HepG2 (cell line): Measurements from ENCODE around the gene MRPL43. TPM values are rescaled to one million over a fixed set of nuclear protein-coding genes. Genes with fewer than 3 reads are reported as not detected.
A peak's percentile ranks its signal among the peaks of the same experiment; 100 is the strongest.

ENCODE experiments used
- BCL6 ChIP-seq: IDR thresholded peaks from 2 replicates; pipeline ENCODE4 v1.6.1; 2016; ENCODE audit warnings: missing genetic modification reagents, missing compliant biosample characterization
- CEBPZ ChIP-seq: IDR thresholded peaks from 2 replicates; pipeline ENCODE4 v1.6.1; 2012; ENCODE audit warnings: low read length, improper control_type of control experiment
- DRAP1 ChIP-seq: IDR thresholded peaks from 2 replicates; pipeline ENCODE4 v1.6.1; 2016; ENCODE audit warnings: missing genetic modification reagents, missing compliant biosample characterization
- ELF4 ChIP-seq: sonication (generic); formaldehyde crosslinking; IDR thresholded peaks from 2 replicates; pipeline ENCODE4 v1.5.0; 2020; ENCODE audit warnings: missing genetic modification reagents, mild to moderate bottlenecking, moderate library complexity, borderline replicate concordance
- ETV5 ChIP-seq: IDR thresholded peaks from 2 replicates; pipeline ENCODE4 v1.6.1; 2018; ENCODE audit warnings: missing biosample characterization, missing genetic modification reagents, inconsistent platforms, borderline replicate concordance
- FOXM1 ChIP-seq: sonication (generic); formaldehyde crosslinking; IDR thresholded peaks from 2 replicates; pipeline ENCODE4 v1.5.0; 2020; ENCODE audit warnings: missing genetic modification reagents
- GPN1 ChIP-seq: sonication (generic); formaldehyde crosslinking; IDR thresholded peaks from 2 replicates; pipeline ENCODE4 v1.5.1; 2020; ENCODE audit warnings: missing genetic modification reagents, borderline replicate concordance
- KDM5A ChIP-seq: fragments of 200-600 bp; sonication (generic); IDR thresholded peaks from 2 replicates; pipeline ENCODE4 v1.7.0; 2018; ENCODE audit warnings: antibody characterized with exemption, mild to moderate bottlenecking, low read length, borderline replicate concordance
- NFATC3 ChIP-seq: sonication (generic); formaldehyde crosslinking; IDR thresholded peaks from 2 replicates; pipeline ENCODE4 v1.5.1; 2020; ENCODE audit warnings: mild to moderate bottlenecking, missing genetic modification reagents
- NFIB ChIP-seq: sonication (generic); formaldehyde crosslinking; IDR thresholded peaks from 2 replicates; pipeline ENCODE4 v1.9.0; 2021; ENCODE audit warnings: missing genetic modification reagents, mild to moderate bottlenecking, borderline replicate concordance
- SOX13 ChIP-seq, 3 experiments: fragments of 450-650 bp in 1 of 3; sonication (generic) in 1 of 3; formaldehyde crosslinking in 1 of 3; IDR thresholded peaks in 2 of 3; conservative IDR thresholded peaks in 1 of 3; 2 replicates each; pipeline versions ENCODE4 v1.5.0 to v1.6.1; 2016 to 2020; ENCODE audit warnings: antibody characterized with exemption in 1 of 3, mild to moderate bottlenecking in 1 of 3, missing compliant biosample characterization in 1 of 3, missing genetic modification reagents in 1 of 3, moderate library complexity in 1 of 3
- ZBTB7A ChIP-seq: sonication (generic); formaldehyde crosslinking; IDR thresholded peaks from 2 replicates; pipeline ENCODE4 v1.8.0; 2022; ENCODE audit warnings: mild to moderate bottlenecking, missing genetic modification reagents
- ZMYM3 ChIP-seq: sonication (generic); formaldehyde crosslinking; IDR thresholded peaks from 2 replicates; pipeline ENCODE4 v1.5.1; 2020; ENCODE audit warnings: mild to moderate bottlenecking, missing genetic modification reagents
- ZNF33B ChIP-seq: sonication (generic); formaldehyde crosslinking; IDR thresholded peaks from 2 replicates; pipeline ENCODE4 v1.5.1; 2020; ENCODE audit warnings: mild to moderate bottlenecking, missing genetic modification reagents
- ZNF784 ChIP-seq: sonication (generic); formaldehyde crosslinking; IDR thresholded peaks from 2 replicates; pipeline ENCODE4 v1.5.1; 2020; ENCODE audit warnings: missing genetic modification reagents, mild to moderate bottlenecking, borderline replicate concordance
- ZNF816 ChIP-seq: sonication (generic); formaldehyde crosslinking; IDR thresholded peaks from 2 replicates; pipeline ENCODE4 v1.8.0; 2022; ENCODE audit warnings: missing genetic modification reagents, mild to moderate bottlenecking, borderline replicate concordance
- polyA plus RNA-seq, 8 experiments: library from polyadenylated mRNA; depleted of rRNA in 3 of 8; stranded (reverse) in 7 of 8; unstranded in 1 of 8; fragments of >200 nt; fragmentation: Illumina TruSeq in 4 of 8; extraction: Trizol in 4 of 8; gene quantifications; 2 replicates each; pipeline versions ENCODE4 v1.2.1 to v1.2.3, GENCODE V29; 2011 to 2016; ENCODE audit warnings: low read depth in 4 of 8, missing spikeins in 1 of 8, mixed read lengths in 1 of 8; ENCODE audit not compliant: insufficient read depth in 1 of 8
- total RNA-seq, 5 experiments: library from RNA; depleted of rRNA; stranded (reverse); fragments of >200 nt; fragmentation: Illumina TruSeq; extraction: Trizol; gene quantifications; 2 replicates each; pipeline ENCODE4 v1.2.3, GENCODE V29; 2016; ENCODE audit warnings: low read depth in 1 of 5
- TF ChIP-seq, protein P1 (sequence below): sonication (generic); formaldehyde crosslinking; IDR thresholded peaks from 2 replicates; pipeline ENCODE4 v1.9.0; 2021; ENCODE audit warnings: mild to moderate bottlenecking, missing genetic modification reagents

Gene MRPL43
- total and polyA plus RNA-seq, 2 of the 13 experiments (the other 11 are each of a cell fraction or from before 2014, with no cell fraction given): 71.0 to 73.7 TPM

GRCh38 chr10:101018600-101019439, 31.5 kb upstream of the MRPL43 start (continued):
- no peak for TF ChIP-seq CEBPZ
- no peak for TF ChIP-seq ZBTB7A (CRISPR knock-in tag)
- no peak for TF ChIP-seq SOX13 (IDR thresholded peaks at IDR 0.05)
- TF ChIP-seq SOX13 (CRISPR knock-in tag; conservative IDR thresholded peaks at IDR 0.05 in 1 of 2, IDR thresholded peaks at IDR 0.05 in 1 of 2): no peak; a peak in 1 of 4 replicates
- TF ChIP-seq ELF4 (CRISPR knock-in tag): no peak
- TF ChIP-seq GPN1 (CRISPR knock-in tag): no peak
- TF ChIP-seq NFIB (CRISPR knock-in tag): no peak
- TF ChIP-seq, protein P1, sequence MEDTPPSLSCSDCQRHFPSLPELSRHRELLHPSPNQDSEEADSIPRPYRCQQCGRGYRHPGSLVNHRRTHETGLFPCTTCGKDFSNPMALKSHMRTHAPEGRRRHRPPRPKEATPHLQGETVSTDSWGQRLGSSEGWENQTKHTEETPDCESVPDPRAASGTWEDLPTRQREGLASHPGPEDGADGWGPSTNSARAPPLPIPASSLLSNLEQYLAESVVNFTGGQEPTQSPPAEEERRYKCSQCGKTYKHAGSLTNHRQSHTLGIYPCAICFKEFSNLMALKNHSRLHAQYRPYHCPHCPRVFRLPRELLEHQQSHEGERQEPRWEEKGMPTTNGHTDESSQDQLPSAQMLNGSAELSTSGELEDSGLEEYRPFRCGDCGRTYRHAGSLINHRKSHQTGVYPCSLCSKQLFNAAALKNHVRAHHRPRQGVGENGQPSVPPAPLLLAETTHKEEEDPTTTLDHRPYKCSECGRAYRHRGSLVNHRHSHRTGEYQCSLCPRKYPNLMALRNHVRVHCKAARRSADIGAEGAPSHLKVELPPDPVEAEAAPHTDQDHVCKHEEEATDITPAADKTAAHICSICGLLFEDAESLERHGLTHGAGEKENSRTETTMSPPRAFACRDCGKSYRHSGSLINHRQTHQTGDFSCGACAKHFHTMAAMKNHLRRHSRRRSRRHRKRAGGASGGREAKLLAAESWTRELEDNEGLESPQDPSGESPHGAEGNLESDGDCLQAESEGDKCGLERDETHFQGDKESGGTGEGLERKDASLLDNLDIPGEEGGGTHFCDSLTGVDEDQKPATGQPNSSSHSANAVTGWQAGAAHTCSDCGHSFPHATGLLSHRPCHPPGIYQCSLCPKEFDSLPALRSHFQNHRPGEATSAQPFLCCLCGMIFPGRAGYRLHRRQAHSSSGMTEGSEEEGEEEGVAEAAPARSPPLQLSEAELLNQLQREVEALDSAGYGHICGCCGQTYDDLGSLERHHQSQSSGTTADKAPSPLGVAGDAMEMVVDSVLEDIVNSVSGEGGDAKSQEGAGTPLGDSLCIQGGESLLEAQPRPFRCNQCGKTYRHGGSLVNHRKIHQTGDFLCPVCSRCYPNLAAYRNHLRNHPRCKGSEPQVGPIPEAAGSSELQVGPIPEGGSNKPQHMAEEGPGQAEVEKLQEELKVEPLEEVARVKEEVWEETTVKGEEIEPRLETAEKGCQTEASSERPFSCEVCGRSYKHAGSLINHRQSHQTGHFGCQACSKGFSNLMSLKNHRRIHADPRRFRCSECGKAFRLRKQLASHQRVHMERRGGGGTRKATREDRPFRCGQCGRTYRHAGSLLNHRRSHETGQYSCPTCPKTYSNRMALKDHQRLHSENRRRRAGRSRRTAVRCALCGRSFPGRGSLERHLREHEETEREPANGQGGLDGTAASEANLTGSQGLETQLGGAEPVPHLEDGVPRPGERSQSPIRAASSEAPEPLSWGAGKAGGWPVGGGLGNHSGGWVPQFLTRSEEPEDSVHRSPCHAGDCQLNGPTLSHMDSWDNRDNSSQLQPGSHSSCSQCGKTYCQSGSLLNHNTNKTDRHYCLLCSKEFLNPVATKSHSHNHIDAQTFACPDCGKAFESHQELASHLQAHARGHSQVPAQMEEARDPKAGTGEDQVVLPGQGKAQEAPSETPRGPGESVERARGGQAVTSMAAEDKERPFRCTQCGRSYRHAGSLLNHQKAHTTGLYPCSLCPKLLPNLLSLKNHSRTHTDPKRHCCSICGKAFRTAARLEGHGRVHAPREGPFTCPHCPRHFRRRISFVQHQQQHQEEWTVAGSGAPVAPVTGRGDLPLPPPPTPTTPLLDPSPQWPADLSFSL: peak; percentile 39; the same call in 1 of the 2 replicates
- no peak for TF ChIP-seq ZNF816 (CRISPR knock-in tag)
- no peak for TF ChIP-seq NFATC3 (CRISPR knock-in tag)
- peak; percentile 26; the same call in 1 of the 2 replicates for TF ChIP-seq ZMYM3 (CRISPR knock-in tag)
- TF ChIP-seq KDM5A: no peak
- no peak for TF ChIP-seq FOXM1
- TF ChIP-seq DRAP1 (CRISPR knock-in tag): peak; percentile 51; the same call in 1 of the 2 replicates
- TF ChIP-seq ZNF784 (CRISPR knock-in tag): no peak
- peak; percentile 63 for TF ChIP-seq BCL6 (CRISPR knock-in tag)
- TF ChIP-seq ETV5: no peak; the same call in 1 of the 2 replicates
- peak; percentile 67; the same call in 1 of the 2 replicates for TF ChIP-seq ZNF33B (CRISPR knock-in tag)
